Central memory CD4-positive, alpha-beta T cell (primary cell): Measurements from ENCODE around the gene EPB41.
"Not testable (repeated sequence)": the region's sequence is repeated elsewhere in the genome, so short reads cannot be mapped to it uniquely, and the experiment has no call there.

Source experiments
- DNase-seq: peaks from one replicate; pipeline ENCODE4 v3.0.0; 2022

The EPB41 gene

DNA sequence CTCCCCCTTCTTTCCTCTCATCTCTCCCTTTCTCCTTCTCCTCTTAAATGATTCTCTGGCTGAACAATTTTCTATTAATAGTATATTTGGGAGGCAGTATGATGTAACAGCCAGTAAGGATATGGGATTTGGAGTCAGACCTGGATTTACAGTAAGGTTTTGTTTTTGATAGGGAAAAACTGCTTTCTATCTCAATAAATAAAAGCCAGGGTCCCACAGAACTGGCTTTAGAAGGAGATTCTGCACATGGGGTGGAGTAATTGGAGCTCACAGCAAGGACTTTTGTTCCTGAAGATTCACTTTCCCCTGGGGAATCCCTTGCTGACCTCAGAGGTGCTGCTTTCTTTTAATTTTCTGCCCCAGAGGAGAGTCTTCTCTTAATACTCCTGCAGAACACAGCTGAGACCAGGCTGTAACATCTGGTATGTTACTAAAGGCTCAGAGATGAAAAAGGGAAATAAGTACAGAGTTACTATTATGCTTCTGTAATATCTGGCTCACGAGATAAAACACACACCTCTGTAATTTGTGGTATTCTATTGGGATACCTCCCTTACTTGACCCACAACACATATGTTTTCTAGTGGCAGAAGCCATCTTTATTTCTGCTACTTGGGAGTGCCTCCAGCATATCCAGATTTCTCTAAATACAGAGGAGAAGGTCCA, 13.4 kb downstream of the EPB41 start:
- no peak for DNase-seq

DNA sequence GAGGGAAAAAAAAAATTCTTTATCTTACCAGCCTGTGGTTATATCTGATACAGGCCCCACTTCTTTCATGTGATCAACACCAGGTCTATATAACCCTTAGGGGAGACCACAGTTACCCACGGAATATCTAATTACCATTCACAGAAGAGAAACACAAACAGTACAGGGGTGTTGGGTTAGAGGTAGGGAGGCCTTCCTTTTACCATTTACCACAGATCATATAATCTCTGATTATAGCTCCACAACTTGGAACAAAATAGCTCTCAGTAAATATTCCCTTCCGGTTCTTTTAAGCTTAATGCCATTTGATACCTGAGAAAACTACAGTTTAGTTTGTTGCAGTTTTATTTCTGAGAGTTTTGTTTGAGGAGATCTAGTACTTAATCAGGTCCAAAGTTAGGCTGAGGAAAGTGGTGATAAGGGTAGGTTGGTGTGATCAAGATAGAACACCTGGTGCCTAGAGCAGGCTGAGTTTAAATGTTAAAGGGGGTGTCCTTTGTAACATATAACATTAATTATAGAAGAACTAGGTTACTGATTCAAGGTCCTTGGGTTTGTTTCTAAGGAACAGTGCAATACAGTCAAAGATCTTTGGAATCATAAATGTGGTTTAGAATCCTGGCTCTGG, 14.1 kb downstream of the EPB41 start:
- peak; percentile 21 for DNase-seq

DNA sequence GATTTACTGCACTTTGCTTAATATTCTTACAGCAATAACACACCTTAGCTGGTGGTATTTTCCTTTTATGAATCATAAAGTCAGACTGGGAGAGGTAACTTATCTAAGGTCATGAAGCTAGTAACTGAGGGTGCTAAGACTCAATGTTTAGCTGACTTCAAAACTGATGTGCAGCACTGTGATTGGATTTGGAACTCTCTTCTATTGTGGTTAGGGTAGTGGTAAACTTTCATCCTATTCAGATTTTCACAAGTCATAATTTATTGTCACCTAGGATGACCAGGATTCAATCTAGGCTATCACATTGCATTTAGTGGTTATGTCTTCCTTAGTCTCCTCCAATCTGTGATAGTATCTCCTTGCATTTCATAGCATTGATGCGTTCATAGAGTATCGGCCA, 18.9 kb downstream of the EPB41 start:
- peak; percentile 31 for DNase-seq

DNA sequence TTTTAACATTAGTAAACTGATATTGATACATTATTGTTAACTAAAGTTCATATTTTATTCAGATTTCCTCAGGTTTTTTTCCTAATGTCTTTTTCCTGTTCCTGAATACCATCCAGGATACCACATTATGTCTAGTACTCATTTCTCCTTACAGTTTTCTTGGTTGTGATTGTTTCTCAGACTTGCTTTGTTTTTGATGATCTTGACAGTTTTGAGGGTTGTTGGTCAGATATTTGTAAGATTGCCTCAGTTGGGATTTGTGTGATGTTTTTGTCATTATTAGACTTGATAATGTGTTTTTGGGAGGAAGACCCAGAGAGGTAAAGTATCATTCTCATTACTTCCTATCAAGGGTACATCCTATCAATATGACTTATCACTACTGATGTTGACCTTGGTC, 19.5 kb downstream of the EPB41 start:
- no peak for DNase-seq

DNA sequence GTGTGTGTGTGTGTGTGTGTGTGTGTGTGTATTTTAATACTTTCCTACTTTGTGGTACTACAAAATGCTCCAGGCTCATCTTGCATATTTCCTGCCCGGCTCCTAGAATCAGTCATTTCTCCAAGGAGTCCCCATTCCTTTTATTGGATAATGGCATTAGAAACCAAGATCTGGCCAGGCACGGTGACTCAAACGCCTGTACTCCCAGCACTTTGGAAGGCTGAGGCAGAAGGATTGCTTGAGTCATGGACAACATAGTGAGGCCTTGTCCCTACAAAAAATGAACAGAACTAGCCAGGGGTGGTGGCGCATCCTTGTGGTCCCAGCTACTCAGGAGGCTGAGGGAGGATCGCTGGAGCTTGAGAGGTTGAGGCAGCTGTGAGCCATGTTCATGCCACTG, 20.3 kb downstream of the EPB41 start:
- DNase-seq, result no peak

DNA sequence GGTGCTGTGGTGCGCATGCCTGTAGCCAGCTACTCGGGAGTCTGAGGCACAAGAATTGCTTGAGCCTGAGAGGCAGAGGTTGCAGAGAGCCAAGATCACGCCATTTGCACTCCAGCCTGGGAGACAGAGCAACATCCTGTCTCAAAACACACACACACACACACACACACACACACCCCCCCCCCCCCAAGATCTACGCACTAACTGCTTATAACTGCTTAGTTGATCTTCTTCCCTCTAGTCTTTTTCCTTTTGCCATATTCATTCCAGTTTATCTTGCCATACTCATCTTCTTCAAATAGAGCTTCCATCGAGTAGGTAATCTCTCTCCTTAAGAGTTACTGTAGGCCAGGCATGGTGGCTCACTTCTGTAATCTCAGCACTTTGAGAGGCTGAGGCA, 20.9 kb downstream of the EPB41 start:
- DNase-seq, result no peak

DNA sequence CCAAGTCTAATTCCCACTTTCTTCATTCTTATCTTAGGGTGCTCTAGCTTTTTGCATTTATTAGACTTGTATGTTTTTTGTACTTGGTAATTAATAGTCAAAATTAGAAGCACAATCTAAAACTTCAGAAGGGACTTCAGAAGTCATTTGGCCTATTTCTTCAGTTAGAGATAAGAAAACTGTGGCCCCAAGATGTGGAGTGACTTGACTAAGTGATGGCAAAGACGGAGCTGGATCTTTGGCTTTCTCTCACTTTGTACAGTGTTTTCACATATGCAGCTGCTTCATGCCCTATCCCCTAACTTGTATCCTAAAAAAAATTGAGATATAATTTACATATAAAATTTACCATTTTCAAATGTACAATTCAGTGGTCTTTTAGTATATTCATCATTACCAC, 21.7 kb downstream of the EPB41 start:
- no peak for DNase-seq

DNA sequence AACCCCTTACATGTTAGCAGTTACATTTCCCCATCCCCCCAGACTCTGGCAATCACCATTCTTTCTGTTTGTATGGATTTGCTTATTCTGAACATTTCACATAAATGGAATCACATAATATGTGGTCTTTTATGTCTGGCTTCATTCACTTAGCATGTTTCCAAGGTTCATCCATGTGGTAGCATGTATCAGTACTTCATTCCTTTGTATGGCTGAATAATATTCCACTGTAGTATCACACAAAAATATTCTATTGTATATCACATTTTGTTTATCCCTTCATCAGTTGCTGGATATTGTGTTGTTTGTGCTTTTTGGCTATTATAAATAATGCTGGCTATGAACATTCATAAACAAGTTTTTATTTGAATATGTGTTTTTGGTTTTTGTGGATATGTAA, 22.2 kb downstream of the EPB41 start:
- no peak for DNase-seq

DNA sequence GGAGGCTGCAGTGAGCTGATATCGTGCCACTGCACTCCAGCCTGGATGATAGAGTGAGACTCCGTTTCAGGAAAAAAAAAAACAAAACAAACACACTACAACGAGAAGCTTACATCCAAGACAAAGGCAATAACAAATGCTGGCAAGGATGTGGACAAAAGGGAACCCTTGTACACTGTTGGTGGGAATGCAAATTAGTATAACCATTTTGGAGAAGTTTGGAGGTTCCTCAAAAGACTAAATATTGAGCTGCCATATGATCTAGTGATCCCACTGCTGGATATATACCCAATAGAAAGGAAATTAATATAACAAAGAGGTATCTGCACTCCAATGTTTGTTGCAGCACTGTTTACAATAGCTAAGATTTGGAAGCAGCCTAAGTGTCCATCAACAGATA, 29.2 kb downstream of the EPB41 start:
- DNase-seq, result not testable (repeated sequence)

DNA sequence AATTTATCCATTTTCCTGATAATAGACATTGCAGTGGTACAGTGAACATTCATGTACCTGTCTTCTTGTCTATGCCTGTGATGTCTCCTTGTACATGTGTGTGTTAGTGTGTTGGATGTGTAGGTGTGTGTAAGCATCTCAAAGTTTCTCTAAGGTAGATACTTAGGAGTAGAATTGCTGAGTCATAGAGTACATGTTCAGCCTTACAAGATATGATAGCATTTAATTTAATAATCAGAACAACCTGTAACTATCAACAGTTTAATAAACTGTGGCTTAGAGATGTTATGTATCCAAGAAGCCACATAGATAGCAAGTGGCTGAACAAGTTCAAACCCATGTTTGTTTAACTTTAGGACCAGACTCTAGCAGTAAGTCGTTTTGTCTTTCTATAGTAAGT, 35.6 kb downstream of the EPB41 start:
- no peak for DNase-seq

DNA sequence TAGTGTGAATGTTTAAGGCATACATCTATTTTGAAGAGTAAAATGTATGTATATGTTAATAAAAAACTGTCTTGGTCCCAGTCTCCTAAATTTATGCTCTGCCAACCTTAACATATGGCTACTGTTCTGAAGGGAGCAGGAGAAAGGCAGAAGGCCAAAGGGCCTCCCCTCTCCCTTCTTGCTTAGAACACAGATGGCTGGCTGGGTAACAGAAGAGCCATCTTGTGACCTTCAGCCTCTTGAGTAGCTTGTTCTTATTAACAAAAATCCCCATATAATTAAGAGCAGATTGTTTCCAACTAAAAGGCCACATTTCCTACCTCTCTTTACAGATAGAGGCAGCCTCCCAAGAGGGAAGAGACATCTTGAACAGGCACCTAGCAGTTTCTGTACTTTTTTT, 36.1 kb downstream of the EPB41 start:
- DNase-seq, result no peak

DNA sequence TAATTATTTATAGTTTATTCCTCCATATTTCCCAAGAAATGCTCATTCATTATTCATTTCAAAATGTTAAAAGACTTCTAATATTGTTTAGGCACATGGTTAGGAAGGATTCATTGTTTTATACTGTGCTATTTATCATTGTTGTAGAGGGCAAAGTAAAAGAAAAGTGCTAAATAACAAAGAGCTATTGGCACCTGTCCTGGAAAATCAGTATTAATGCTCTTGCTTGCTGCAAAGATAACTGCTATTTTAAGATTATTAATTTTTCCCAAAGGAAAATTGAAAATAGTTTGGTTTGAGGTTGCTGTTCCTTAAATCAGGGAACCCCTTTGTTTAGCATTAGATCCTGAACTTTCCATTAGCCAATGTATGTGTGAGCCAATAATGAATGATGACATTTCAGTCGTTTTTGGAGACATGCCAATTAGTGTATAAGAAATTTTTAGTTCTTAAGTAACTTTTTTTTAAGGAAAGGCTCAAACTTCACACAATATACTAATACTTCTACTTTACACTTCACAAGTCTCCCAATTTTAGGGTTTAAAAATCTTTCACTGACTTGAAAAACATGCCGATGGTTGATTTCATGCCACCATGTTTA, 39.9 kb downstream of the EPB41 start:
- no peak for DNase-seq

DNA sequence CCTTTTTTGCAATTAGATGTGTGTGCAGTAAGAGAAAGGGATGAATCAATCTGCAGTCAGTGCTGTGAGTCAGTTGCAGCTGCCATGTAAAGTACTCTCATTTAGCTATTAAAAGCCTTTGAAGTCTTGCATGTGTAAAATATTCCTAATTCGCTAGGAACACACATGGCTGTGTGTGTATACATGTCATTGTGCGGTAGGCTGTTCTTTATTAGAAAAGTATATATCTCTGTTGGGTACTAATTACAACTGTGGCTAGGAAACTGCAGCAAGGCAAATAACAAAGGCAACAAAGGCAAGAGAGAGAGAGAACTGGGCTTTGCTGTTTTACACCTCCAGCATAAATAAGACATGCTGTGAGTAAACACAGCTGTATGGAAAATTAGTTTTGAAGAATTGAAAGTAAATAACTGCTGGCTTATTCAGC, 41.7 kb downstream of the EPB41 start:
- no peak for DNase-seq

DNA sequence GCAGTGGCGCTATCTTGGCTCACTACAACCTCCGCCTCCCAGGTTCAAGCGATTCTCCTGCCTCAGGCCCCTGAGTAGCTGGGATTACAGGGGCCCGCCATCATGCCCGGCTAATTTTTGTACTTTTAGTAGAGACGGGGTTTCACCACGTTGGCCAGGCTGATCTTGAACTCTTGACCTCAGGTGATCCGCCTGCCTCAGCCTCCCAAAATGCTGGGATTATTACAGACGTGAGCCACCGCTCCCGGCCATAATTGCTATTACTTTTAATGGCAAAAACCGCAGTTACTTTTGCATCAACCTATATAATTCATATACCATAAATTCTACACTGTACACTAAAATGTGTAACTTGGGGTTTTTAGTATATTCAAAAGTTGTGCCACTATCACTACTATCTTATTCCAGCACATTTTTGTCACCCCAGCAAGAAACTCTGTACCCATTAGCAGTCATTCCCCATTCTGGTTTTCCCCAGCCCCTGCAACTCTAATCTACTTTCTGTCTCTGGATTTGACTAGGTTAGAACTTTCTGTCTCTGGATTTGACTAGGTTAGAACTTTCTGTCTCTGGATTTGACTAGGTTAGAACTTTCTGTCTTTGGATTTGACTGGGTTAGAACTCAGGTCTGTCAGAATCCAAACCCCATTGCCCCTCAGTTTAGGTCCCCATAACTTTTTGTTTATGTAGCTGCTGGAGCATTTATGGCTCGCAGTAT, 47.9 kb downstream of the EPB41 start:
- DNase-seq, result not testable (repeated sequence)

DNA sequence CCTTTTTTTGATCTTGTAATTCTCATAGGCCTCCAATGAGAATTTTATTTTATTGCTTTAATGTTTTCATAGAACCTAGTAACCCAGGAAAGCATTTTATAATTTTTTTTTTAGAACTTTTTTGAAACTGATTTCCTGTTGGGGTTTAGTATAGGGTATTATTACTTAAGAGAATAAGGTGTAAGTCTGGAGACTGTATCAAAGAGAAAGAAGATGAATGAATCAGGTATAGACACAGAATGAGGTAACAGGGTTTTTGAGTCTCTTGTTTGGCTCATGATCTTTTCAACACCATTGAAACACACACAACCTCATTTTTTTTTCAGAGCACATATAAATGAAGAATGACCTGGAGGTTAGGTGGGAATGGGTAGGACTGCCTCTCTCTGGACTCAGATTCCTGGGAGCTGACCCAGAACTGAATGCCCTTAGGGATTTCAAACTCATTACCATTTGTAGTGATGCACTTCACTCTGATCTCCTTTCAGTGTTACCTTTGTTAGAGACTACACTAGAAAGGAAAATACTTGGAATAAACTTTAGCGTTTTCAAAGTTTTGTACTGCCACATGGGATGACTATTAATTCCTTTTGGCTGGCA, 51.0 kb downstream of the EPB41 start:
- no peak for DNase-seq

DNA sequence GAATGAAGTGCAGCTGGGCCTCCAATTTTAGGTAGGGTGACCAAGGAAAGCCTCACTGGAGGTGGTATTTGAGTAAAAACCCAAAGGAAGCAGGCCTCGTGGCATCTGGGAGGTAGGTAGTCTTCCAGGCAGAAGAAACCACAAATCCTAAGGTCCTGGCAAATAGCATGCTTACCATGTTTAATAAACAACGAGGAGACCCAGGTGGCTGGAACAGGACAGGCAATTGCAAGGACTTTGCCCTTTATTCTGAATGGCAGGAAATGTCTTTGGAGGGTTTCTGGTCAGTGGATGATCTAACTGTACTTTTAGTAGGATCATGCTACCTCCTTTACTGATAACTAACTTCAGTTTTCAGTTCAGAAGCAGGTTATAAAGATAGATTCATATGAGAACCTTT, 52.2 kb downstream of the EPB41 start:
- DNase-seq, result no peak

DNA sequence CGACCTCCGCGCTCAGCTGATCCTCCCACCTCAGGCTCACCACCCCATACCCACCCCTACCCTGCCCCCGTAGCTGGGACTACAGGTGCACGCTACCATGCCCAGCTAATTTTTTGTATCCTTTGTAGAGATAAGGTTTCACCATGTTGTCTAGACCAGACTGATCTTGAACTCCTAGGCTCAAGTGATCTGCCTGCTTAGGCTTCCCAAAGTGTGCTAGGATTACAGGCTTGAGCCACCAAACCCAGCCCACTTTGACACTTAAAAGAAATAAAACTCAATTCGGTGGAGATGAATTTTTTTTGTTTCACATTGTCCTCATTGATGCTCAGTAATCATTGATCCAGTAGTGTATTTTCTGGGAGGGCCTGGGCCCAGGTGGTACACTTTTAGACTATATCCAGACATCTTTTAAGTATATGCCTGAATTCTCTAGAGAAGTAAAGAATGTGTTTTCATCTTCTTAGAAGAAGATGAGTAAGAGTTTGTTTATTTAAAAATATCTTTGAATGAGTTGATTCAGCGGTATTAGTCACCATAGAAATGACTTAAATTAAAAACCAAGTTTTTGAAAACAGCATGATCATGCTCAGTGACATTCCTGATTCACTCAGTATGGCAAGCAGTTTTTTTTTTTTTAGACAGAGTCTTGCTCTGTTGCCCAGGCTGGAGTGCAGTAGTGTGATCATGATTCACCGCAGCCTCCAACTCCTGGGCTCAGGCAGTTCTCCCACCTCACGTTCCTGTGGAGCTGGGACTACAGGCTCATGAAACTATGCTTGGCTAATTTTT, 57.8 kb downstream of the EPB41 start:
- no peak for DNase-seq

DNA sequence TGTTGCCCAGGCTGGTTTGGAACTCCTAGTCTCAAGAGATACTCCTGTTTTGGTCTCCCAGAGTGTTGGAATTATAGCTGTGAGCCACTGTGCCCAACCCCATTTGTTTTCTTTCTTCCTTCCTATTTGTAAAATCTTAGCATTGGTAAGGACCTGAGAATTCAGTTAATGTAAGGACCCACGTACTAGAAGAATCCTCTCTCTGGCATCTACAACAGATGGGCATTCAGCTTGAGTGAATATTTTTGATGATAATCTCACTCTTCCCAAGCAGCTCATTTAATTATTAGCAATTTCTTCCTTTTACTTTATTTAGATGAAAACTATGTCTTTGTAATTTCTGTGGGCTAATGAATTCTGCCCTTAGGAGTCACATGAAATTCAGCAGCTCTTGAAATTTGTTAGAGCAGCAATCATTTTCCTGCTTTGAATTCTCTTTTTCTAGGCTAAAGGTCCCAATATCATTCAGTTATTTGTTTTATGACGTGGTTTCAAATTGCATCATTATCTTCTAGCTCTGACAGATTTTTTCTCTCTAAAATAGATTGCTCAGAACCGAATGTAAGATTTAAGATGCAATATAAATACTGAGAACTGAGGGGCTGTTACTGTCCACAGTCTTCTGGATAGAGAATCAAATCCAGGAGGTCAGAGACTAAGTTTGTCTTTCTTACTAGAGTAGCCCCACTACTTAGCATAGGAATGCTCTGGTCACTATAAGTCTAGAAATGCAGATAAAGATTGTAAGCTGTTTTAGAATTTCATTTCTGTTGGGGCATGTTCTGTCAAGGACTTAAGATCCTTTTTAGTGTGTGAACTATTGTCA, 59.4 kb downstream of the EPB41 start:
- DNase-seq, result no peak

DNA sequence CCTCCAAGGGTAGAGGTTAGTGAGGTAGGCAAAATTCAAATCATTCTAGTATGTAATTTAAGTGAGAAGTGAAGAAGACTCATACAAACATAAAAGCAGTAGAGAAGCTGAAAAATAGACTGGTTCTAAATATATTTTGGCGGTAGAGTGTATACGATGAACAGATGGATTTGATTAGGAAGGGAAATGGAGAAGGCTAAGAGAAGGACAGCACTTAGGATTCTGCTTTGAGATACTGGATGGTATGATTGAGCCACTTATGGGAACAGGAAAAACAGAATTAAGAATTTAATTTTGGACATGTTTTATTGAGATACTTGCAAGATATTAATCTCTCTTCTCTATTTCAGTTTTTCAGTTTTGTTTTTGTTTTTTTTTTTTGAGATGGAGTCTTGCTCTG, 60.1 kb downstream of the EPB41 start:
- DNase-seq, result no peak

DNA sequence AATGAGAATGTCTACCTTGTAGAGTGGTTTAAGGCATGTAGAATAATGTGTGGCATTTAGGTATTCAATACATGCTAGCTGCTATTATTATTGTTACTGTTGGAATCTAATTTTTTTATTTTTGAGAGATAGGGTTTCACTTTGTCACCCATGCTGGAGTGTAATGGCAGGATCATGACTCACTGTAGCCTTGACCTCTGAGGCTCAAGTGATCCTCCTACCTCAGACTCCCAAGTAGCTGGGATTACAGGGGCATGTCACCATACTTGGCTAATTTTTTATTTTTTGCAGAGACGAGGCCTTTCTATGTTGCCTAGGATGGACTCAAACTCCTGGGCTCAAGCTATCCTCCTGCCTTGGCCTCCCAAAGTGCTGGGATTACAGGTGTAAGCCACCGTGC, 61.9 kb downstream of the EPB41 start:
- no peak for DNase-seq

DNA sequence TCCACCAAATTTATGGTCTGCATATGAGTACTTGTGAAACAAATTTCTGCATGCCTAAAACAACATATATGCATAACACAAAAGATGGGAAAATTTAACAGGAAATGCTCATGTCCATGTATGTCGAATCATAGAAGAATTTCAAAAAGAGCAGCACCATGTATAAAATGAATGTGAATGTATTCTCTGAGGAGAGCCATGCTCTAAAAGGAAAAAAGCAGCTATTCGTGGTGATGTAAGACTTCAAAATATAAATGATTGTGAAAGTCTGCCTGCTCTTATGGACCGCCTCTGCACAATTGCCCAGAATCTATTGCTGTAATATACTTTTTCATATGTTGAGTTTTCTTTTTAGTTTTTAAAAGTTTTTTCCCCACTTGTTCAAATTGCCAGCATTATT, 66.8 kb downstream of the EPB41 start:
- no peak for DNase-seq

DNA sequence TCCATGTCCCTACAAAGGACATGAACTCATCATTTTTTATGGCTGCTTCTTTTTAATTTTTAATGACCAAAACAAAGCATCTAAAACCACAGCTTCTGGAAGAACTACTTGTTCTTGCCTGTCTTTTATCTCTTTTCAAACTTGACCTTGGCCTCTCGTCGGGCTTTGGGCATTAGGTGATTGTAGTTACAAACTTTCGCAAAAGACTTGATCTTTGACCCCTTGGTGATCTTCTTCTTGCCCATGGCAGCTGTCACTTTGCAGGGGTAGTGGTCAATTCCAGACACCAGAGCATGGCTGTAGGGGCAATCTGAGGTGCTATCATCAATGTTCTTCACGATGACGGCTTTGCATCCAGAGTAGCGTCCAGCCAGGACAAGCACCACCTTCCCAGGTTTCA, 67.8 kb downstream of the EPB41 start:
- no peak for DNase-seq
